Astrocyte (in vitro differentiated cells and primary cell): ENCODE data around the gene SF3A2. TPM values are rescaled to one million over a fixed set of nuclear protein-coding genes. Genes with fewer than 3 reads are reported as not detected.

Experiments used
- DNase-seq: peaks from one replicate; pipeline ENCODE4 v3.0.0-alpha.2; 2010; ENCODE audit warnings: low read depth
- FAIRE-seq: peaks from 2 replicates; lab custom pipeline; 2011; peaks lifted over from hg19 to GRCh38; lab: Jason Lieb, UNC
- H2AFZ ChIP-seq: 2 replicates; pipeline ENCODE4 v1.6.0; 2012; ENCODE audit warnings: low read depth, low read length, inconsistent platforms
- H3K27ac ChIP-seq: 2 replicates; pipeline ENCODE4 v1.5.1; 2011; ENCODE audit warnings: low read depth, low read length, inconsistent platforms
- H3K27me3 ChIP-seq: 2 replicates; pipeline ENCODE4 v1.6.0; 2011; ENCODE audit warnings: low read length, inconsistent platforms; ENCODE audit not compliant: insufficient read depth
- H3K36me3 ChIP-seq: 2 replicates; pipeline ENCODE4 v1.5.1; 2011; ENCODE audit warnings: low read length, inconsistent platforms; ENCODE audit not compliant: insufficient read depth
- H3K4me1 ChIP-seq: 2 replicates; pipeline ENCODE4 v1.5.1; 2011; ENCODE audit warnings: low read length, inconsistent platforms; ENCODE audit not compliant: insufficient read depth
- H3K4me2 ChIP-seq: 2 replicates; pipeline ENCODE4 v1.6.0; 2012; ENCODE audit warnings: low read length, inconsistent platforms
- H3K4me3 ChIP-seq: 2 replicates; pipeline ENCODE4 v1.5.1; 2011; ENCODE audit warnings: low read depth, mild to moderate bottlenecking, low read length, inconsistent platforms; ENCODE audit not compliant: insufficient read depth
- H3K79me2 ChIP-seq: 2 replicates; pipeline ENCODE4 v1.6.0; 2012; ENCODE audit warnings: mild to moderate bottlenecking, low read length, inconsistent platforms; ENCODE audit not compliant: insufficient read depth
- H3K9ac ChIP-seq: 2 replicates; pipeline ENCODE4 v1.6.0; 2012; ENCODE audit warnings: mild to moderate bottlenecking, low read length, inconsistent platforms
- H3K9me3 ChIP-seq: 2 replicates; pipeline ENCODE4 v1.5.1; 2012; ENCODE audit warnings: low read depth, mild to moderate bottlenecking, low read length, inconsistent platforms; ENCODE audit not compliant: insufficient read depth
- H4K20me1 ChIP-seq: 2 replicates; pipeline ENCODE4 v1.6.0; 2012; ENCODE audit warnings: low read length, inconsistent platforms; ENCODE audit not compliant: insufficient read depth
- H3K27ac Mint-ChIP-seq: one replicate; pipeline ENCODE4 v1.8.0; 2021; ENCODE audit warnings: mild to moderate bottlenecking, mixed read lengths; ENCODE audit not compliant: unreplicated experiment
- H3K27me3 Mint-ChIP-seq: one replicate; pipeline ENCODE4 v1.8.0; 2021; ENCODE audit warnings: low read depth, mixed read lengths; ENCODE audit not compliant: unreplicated experiment
- H3K36me3 Mint-ChIP-seq: one replicate; pipeline ENCODE4 v1.8.0; 2021; ENCODE audit warnings: low read depth, mixed read lengths; ENCODE audit not compliant: unreplicated experiment
- H3K4me1 Mint-ChIP-seq: one replicate; pipeline ENCODE4 v1.8.0; 2021; ENCODE audit warnings: low read depth, mixed read lengths; ENCODE audit not compliant: unreplicated experiment
- H3K4me3 Mint-ChIP-seq: one replicate; pipeline ENCODE4 v1.8.0; 2021; ENCODE audit warnings: mild to moderate bottlenecking, moderate library complexity, mixed read lengths; ENCODE audit not compliant: unreplicated experiment
- H3K9me3 Mint-ChIP-seq: one replicate; pipeline ENCODE4 v1.8.0; 2021; ENCODE audit warnings: mild to moderate bottlenecking, mixed read lengths; ENCODE audit not compliant: unreplicated experiment
- EZH2 ChIP-seq: IDR thresholded peaks from 2 replicates; pipeline ENCODE4 v1.6.1; 2012; ENCODE audit warnings: mild to moderate bottlenecking, low read length, inconsistent platforms; ENCODE audit not compliant: insufficient read depth
- total RNA-seq: library from RNA; stranded (reverse); gene quantifications from 2 replicates; pipeline ENCODE4 v1.2.1, GENCODE V29; 2021
- TF ChIP-seq, protein P1 (sequence below): IDR thresholded peaks from 2 replicates; pipeline ENCODE4 v1.5.1; 2011; ENCODE audit warnings: low read depth, mild to moderate bottlenecking, inconsistent platforms, low read length, moderate library complexity; ENCODE audit not compliant: insufficient read depth

The SF3A2 gene
- total RNA-seq, 1 donor from 2014 or later, result 83.2 TPM

- peaks cover 48% of the 10 kb centered on the region for H3K79me2 ChIP-seq
- H3K9me3 Mint-ChIP-seq, result no peaks in the 10 kb centered on the region
- no peak for FAIRE-seq
These were observed 39.2 kb downstream of the SF3A2 start for GRCh38 chr19:2275588-2276428.

GRCh38 chr19:2276429-2276986 lies 39.9 kb downstream of the SF3A2 start:
- H3K4me3 Mint-ChIP-seq, result no peak overlapping the region
- Histone ChIP-seq H3K36me3 (peaks cover 3% of the 10 kb centered on the region), H3K4me3 (no peak overlapping the region), H2AFZ (no peak overlapping the region), H4K20me1 (peaks cover 51% of the 10 kb centered on the region), H3K79me2 (peaks cover 41% of the 10 kb centered on the region), H3K4me1 (peaks cover 21% of the 10 kb centered on the region), H3K9me3 (no peaks in the 10 kb centered on the region), H3K27me3 (no peaks in the 10 kb centered on the region), H3K4me2 (no peak overlapping the region), H3K27ac (no peak overlapping the region), H3K9ac (no peak overlapping the region)
- no peaks in the 10 kb centered on the region for H3K9me3 Mint-ChIP-seq
- no peak overlapping the region for H3K27ac Mint-ChIP-seq
- DNase-seq, result no peak
- no peak for TF ChIP-seq EZH2
- TF ChIP-seq, protein P1, sequence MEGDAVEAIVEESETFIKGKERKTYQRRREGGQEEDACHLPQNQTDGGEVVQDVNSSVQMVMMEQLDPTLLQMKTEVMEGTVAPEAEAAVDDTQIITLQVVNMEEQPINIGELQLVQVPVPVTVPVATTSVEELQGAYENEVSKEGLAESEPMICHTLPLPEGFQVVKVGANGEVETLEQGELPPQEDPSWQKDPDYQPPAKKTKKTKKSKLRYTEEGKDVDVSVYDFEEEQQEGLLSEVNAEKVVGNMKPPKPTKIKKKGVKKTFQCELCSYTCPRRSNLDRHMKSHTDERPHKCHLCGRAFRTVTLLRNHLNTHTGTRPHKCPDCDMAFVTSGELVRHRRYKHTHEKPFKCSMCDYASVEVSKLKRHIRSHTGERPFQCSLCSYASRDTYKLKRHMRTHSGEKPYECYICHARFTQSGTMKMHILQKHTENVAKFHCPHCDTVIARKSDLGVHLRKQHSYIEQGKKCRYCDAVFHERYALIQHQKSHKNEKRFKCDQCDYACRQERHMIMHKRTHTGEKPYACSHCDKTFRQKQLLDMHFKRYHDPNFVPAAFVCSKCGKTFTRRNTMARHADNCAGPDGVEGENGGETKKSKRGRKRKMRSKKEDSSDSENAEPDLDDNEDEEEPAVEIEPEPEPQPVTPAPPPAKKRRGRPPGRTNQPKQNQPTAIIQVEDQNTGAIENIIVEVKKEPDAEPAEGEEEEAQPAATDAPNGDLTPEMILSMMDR, result no peak
- peaks cover 11% of the 10 kb centered on the region for H3K36me3 Mint-ChIP-seq
- no peak for FAIRE-seq
- H3K4me1 Mint-ChIP-seq, result peaks cover 14% of the 10 kb centered on the region
- no peaks in the 10 kb centered on the region for H3K27me3 Mint-ChIP-seq

More at GRCh38 chr19:2275588-2276428, 39.2 kb downstream of the SF3A2 start:
- Mint-ChIP-seq H3K27ac (no peak overlapping the region), H3K36me3 (peaks cover 14% of the 10 kb centered on the region), H3K27me3 (no peaks in the 10 kb centered on the region), H3K4me1 (peaks cover 14% of the 10 kb centered on the region), H3K4me3 (no peak overlapping the region)
- peaks cover 25% of the 10 kb centered on the region for H3K4me1 ChIP-seq
- H3K4me3 ChIP-seq, result no peak overlapping the region
- no peak overlapping the region for H3K4me2 ChIP-seq
- peak overlapping the region; percentile 10 for H3K9ac ChIP-seq
- H4K20me1 ChIP-seq, result peaks cover 58% of the 10 kb centered on the region
- H3K27ac ChIP-seq, result no peak overlapping the region
- H3K27me3 ChIP-seq, result no peaks in the 10 kb centered on the region
- no peaks in the 10 kb centered on the region for H3K9me3 ChIP-seq
- DNase-seq, result no peak
- H2AFZ ChIP-seq, result no peak overlapping the region
- no peak for TF ChIP-seq EZH2
- TF ChIP-seq, protein P1, result no peak
- peaks cover 3% of the 10 kb centered on the region for H3K36me3 ChIP-seq

GRCh38 chr19:2277138-2277537 lies 40.5 kb downstream of the SF3A2 start:
- Histone ChIP-seq H2AFZ (no peak overlapping the region), H3K4me2 (no peak overlapping the region), H3K9me3 (no peaks in the 10 kb centered on the region), H4K20me1 (peaks cover 48% of the 10 kb centered on the region), H3K9ac (no peak overlapping the region), H3K4me1 (peaks cover 22% of the 10 kb centered on the region), H3K36me3 (peaks cover 3% of the 10 kb centered on the region), H3K4me3 (no peak overlapping the region), H3K79me2 (peaks cover 34% of the 10 kb centered on the region), H3K27me3 (no peaks in the 10 kb centered on the region), H3K27ac (no peak overlapping the region)
- H3K36me3 Mint-ChIP-seq, result peaks cover 8% of the 10 kb centered on the region
- H3K27me3 Mint-ChIP-seq, result no peaks in the 10 kb centered on the region
- H3K9me3 Mint-ChIP-seq, result no peaks in the 10 kb centered on the region
- no peak overlapping the region for H3K27ac Mint-ChIP-seq
- DNase-seq (no peak), FAIRE-seq (no peak)
- H3K4me1 Mint-ChIP-seq, result peaks cover 13% of the 10 kb centered on the region
- H3K4me3 Mint-ChIP-seq, result no peak overlapping the region
- TF ChIP-seq, protein P1, result no peak
- no peak for TF ChIP-seq EZH2
